Posterior cingulate gyrus (tissue), 11 donors: Measurements from ENCODE around the gene MICALL2.

Experiments
- DNase-seq, 10 donors: peaks; one replicate each; pipeline versions ENCODE4 v3.0.0 to v3.0.0-alpha.2; 2020 to 2021; ENCODE audit warnings: mixed read lengths in 3 of 10
- intact Hi-C: fragments of 100-400 bp; cut with DNase I; formaldehyde crosslinking; loops from one replicate; pipeline ENCODE4 v1.15.1; 2023

The MICALL2 gene

DNA sequence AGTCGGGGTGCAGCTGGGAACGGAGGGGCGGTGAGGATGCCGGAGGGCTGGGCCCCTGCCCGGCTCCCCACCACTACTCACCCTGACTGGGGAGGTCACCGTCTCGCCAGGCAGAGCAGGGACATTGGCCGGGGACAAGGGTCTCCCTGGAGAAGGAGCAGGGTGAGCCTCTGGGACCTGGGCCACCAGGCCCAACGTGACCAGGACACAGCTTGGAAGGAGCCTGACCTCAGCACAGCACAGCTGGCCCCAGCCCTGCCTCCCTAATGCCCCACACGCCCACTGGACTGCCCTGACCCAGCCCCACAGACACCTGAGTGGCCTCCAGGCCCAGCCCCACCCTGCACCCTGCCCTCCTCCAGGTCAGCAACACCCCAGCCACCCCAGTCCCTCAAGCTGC is 21.1 kb downstream of the MICALL2 start:
- DNase-seq, result no peak

DNA sequence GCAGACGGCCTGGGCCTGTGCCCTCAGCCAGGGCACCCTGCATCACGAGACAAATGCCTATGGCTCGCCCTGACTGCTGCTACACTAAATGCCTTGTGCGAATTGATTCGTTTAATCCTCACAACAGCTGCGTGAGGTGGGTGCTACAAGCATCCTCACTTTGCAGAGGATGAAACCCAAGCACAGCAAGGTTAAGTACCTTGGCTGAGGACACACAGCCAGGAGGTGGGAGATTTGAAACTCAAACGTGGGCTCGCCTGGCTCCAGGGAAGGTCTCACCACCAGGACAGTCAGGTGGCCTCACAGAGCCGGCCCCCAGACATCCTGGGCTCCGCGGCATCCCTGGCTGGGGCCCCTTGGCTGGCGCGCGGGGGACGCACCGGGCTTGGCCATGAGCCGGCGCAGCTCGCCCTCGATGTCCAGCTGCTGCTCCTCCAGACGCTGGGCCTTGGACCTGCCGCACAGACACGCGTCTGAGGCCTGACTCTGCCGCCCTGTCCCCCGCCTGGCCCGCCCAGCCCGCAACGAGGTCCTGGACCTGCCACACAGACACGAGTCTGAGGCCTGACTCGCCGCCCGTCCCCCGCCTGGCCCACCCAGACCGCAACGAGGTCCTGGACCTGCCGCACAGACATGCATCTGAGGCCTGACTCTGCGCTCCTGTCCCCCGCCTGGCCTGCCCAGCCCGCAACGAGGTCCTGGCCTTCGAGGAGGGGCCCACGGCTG is 22.0 kb downstream of the MICALL2 start:
- intact Hi-C loops, result no loop called here
- DNase-seq, result no peak

More for the DNA sequence above, 21.1 kb downstream of the MICALL2 start:
- intact Hi-C loops, result no loop called here

DNA sequence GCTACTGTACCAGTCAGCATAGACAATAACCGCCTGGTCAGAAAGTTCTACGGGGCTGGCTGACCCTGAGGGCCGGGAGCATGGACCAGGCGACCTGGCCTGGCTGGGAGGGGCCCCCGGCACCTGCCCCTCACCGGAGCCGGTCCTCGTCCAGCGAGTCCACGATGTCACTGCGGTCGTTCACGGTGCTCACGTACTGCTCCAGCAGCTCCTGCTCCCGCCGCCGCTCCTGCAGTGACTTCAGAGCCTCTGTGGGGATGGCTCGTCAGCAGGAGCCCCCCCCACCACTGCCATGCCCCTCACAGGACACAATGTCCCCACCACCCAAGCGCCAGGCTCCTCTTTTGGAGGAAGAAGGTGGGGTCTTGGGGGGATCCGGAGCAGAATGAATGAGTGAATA is 22.7 kb downstream of the MICALL2 start:
- intact Hi-C loops, result no loop called here
- DNase-seq, result no peak

DNA sequence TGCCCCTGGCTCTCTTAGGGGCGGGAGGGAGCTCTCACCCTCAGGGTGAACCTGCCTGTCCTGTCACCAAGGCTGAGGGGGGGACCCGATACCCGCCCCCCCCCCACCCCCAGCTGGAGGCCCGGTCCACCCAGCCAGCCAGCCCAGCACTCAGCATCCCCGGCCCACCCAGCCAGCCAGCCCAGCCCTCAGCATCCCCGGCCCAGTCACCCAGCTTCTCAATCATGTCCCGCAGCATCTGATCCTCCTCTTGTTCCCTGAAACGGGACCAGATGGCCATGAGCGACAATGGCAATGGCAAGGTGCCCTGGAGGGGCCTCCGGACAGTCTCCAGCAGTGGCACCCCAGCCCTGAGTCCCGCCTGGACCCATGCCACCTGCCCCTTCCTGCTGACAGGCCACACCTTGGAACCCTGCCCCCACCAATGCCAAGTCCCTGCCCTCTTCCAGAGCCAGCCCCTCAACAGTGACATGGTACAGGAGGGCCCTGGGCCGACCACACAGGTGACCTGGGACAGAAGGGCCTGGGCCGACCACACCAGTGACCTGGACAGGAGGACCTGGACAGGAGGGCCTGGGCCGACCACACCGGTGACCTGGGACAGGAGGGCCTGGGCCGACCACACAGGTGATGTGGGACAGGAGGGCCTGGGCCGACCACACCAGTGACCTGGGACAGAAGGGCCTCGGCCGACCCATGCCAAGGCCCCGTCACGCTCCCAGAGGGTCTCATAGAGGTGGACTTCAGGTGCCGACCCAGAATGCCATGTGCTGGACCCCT is 24.2 kb downstream of the MICALL2 start:
- intact Hi-C loops, result loop anchor here (5.0 kb wide), 3 partner anchors 37 to 243 kb away; no protein-coding TSS in a partner anchor
- no peak for DNase-seq

DNA sequence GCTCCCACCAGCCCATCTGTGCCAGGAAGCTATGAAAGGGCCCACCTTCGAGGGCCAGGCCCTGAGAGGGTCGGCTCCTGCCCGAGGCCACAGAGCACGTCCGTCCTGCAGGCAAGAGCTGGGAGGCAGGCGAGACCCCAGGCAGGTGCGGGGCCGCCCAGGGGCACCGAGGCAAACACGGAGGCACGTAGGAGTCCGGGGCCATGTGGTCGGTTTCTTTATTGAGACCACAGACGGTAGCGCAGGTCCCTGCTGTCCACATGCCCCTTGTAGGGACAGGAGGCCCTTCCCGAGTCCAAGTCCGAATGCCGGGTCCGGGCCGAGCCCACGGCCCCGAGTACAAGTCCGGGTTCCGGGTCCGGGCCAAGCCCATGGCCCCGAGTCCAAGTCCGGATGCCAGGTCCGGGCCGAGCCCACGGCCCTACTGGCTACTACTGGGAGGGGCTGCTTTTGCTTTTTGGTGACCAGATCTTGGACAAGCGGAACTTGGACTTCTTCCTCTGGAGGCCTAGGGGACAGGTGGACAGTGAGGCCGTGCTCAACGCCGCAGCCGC is 25.0 kb downstream of the MICALL2 start:
- intact Hi-C loops, result loop anchor here (5.0 kb wide), 3 partner anchors 38 to 242 kb away; no protein-coding TSS in a partner anchor
- no peak for DNase-seq

DNA sequence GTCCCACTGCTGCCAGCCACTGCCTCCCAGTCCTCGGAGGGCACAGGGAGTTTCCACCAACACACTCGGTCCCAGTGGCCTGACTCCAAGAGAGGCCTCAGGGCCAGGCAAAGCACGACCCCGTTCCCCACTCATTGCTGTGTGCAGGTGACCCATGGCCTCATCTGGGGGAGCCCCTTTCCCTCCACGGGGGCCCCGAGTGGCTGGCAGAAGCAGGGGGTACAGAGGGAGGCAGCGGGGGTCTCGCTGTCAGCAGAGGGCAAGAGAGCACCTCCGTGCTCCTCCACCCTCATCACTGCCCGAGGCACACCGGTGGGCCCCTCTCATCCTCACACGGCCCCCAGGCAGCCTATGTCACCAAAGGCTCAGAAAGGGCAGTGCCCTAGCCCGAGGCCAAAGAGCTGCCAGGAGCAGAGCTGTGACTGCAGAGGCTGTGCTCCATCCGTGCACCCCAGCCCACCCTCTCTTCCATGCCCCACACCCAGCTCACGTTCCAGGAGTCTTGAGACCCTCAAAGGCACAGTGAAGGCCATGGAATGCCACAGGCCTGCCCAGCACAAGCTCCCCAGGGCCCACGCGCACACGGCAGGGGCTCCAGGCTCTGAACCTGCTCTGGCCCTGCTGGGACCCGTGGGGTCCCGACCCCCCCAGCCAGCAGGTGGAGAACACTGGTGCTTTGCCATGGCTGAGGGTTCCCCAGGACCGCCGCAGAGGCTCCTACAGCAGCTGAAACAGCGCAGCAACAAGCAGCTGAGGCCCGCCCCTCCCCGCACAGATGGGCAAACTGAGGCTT is 25.9 kb downstream of the MICALL2 start:
- DNase-seq, result no peak
- intact Hi-C loops, result loop anchor here (5.0 kb wide), 3 partner anchors 39 to 241 kb away; no protein-coding TSS in a partner anchor

DNA sequence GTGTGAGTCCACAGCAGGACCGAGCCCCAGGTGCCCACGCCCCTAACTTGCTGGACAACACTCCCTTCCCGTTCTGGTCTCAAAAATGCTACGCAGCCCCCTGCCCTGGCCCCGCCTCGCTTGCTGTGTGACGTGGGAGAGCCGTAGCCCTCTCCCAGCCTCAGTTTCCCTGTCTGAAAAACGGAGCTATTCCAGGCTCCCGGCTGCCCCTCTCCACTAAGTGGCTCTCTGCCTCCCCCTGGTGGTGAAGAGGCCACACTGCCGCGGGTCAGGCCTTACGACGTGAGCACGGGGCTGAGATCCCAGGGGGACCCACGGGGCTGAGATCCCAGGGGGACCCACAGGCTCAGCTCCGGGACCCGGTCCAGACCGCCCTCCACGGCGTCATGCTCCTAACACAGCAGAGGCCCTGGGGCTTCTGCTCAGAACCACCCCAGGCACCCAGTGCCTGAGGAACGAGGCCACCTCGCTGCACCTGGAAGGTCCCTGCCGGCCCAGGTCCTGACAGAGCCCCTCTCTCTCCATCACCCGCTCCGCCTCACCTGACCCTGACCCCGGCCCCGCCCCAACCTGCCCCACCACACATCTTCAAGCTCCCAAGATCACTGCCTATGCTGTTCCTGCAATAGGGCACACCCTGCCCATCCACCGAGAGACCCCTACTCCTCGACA is 26.7 kb downstream of the MICALL2 start:
- DNase-seq, result peak in 9 of 10 donors; percentile 40 to 93 (median 74)
- intact Hi-C loops, result loop anchor here (5.0 kb wide), 3 partner anchors 40 to 240 kb away; no protein-coding TSS in a partner anchor

GRCh38 chr7:1431634-1432380 is 27.5 kb downstream of the MICALL2 start:
- DNase-seq, result no peak
- intact Hi-C loops, result loop anchor here (5.0 kb wide), 3 partner anchors 40 to 240 kb away; no protein-coding TSS in a partner anchor

DNA sequence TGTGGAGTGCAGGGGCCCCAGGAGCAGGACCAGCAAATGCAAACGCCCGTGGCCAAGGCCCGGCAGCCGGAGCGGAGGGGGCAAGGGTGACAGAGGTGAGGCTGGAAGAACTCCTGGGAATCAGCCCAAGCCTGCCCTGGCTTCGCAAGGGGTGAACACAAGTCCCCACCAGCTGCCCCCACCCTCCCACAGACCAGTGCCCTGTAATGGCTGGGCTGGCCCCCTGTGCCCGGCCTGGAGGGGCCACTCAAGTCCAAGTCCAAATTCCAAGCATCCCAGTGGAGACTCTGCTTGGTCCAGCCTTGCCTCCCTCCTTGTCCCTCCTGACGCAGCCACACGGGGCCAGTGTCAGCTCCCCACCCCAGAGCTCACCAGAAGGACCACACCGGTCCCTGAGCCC is 28.0 kb downstream of the MICALL2 start:
- intact Hi-C loops, result loop anchor here (5.0 kb wide), 3 partner anchors 41 to 239 kb away; no protein-coding TSS in a partner anchor
- DNase-seq, result no peak

DNA sequence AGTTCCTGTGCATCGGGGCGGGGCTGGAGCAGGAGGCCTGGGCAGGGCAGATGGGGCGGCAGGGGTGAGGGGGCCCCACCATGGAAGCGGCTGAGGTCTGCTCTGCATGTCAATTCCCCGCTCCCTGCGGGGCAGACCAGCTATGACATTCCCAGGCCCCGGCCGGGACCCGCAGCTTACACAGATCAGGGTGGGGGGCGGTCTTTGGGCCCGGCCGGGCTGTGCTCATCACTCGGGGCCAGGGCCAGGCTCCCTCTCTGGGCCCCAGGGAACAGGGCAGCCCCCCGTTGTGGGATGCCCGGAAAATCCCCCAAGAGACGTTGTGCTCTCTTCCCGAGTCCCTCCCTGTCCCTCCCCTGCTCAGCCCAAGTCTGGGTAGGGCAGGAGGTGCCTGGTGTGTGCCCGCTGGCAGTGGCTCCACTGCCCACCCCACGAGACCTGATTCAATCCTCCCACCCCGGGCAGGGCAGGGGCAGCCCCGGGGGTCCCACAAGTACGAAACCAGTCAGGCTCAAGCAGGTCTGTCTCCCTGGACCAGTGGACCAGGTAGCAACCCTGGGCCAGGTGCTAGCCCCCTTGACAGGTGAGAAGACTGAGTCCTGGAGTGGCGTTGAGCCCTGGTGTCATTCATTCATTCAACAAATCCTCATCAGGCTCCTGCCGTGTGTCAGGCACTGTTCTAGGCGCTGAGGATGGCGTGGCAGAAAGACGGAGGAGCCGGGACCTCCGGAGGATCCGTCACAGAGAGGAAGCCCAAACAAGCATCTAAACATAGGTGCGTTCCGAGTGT is 29.0 kb downstream of the MICALL2 start:
- no peak for DNase-seq
- intact Hi-C loops, result loop anchor here (5.0 kb wide), 3 partner anchors 42 to 238 kb away; no protein-coding TSS in a partner anchor

DNA sequence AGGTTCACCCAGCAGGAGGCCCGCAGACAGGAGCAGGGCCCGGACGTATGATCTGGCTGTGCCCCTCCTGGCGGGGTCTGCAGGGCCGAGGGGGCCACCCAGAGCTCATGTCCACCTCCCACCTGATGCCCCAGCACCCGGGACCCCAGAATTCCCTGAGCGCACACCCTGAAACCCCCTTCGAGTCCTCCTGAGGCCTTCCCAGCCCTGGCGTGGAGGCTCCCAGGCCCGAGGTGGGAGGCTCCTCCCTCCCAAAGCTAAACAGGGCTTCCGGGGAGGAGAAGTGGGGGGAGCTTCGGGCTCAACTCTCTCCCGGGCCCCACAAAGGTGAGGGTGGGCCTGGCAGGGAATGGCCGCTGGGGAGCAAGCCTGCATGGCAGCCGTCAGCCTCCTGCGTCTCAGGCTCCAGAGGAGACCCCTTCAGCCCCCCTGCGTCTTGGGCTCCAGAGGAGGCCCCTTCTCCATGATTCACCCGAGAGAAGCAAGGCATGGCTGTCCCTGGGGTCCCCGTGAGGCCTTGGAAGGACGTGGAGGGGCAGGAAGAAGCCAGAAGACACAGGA is 30.2 kb downstream of the MICALL2 start:
- intact Hi-C loops, result no loop called here
- no peak for DNase-seq

- intact Hi-C loops, result no loop called here
- DNase-seq, result no peak
Observed at GRCh38 chr7:1427064-1427657, 32.1 kb downstream of the MICALL2 start.

DNA sequence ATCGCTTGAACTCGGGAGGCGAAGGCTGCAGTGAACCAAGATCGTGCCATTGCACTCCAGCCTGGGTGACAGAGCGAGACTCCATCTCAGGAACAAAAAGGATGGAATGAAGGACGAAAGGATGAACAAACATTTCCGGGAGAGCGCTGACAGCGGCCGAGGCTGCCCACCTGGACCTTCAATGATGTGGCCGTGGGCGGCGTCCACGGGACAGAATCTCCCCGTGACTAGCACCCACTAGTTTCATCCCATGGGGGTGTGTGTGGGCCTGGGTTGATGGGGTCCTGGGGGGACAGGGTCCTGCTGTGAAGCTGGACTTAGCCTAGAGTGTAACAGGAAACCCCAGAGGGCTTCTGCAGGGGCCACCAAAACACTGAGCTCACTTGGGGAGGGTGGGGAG is 32.8 kb downstream of the MICALL2 start:
- DNase-seq, result no peak
- intact Hi-C loops, result no loop called here

- DNase-seq, result no peak
- intact Hi-C loops, result no loop called here
Observed at GRCh38 chr7:1425292-1426136, 33.8 kb downstream of the MICALL2 start.

GRCh38 chr7:1424041-1424440 is 35.2 kb downstream of the MICALL2 start:
- DNase-seq, result no peak
- intact Hi-C loops, result no loop called here

DNA sequence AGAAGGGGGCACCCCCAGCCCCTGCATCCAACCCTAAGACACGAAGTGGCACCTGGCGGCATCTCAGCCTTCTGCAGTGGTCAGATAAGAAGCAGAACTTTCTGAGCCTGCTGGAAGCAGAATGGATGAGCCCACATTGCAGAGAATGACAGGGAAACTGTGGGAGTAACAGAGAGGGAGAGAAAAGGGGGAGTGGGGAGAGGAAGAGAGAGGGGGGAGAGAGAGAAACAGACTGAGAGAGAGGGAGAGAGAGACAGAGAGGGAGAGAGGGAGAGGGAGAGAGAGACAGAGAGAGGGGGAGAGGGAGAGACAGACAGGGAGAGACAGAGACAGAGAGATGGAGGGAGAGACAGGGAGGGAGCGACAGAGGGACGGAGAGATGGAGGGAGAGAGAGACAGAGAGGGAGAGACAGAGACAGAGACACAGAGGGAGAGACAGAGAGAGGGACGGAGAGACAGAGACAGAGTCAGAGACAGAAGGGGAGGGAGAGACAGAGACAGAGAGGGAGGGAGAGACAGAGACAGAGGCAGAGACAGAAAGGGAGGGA is 35.9 kb downstream of the MICALL2 start:
- no peak for DNase-seq
- intact Hi-C loops, result no loop called here
